ENCODE results near the gene EARS2.

DNA sequence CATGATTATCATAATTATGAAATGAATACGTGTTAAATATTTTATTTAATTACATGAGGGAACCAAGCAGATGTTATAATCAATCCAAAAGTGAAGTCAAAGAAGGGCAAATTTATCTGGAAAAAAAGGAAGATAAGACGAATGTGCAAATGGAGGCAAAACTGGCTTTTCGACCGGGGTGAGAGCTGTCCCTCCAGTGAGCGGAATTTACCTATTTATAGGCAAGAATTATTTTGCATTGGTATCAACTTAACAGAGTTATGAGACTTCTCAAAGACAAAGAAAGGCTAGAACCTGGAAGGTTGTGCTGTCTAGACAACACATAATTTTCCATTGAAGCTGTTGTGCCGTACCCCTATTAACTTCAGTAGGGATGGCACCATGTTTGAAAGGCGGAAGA is 45.4 kb downstream of the EARS2 start:
- TF ChIP-seq EZH2 (IDR thresholded peaks at IDR 0.05): no peak
- no peak for TF ChIP-seq POLR2AphosphoS5 (IDR thresholded peaks at IDR 0.05; ENCODE audit: borderline replicate concordance, low read depth, low read length)
- no peak for TF ChIP-seq FOXP2 (optimal IDR thresholded peaks at IDR 0.05; ENCODE audit: control extremely low read depth, extremely low read length, insufficient read depth)
